HCT116 (cell line): ENCODE measurements around the gene NCMAP.

Source experiments
- CEBPB ChIP-seq: IDR thresholded peaks from 2 replicates; pipeline ENCODE4 v1.6.1; 2012; ENCODE audit warnings: low read depth
- ELF1 ChIP-seq: IDR thresholded peaks from 2 replicates; pipeline ENCODE4 v1.6.1; 2012; ENCODE audit warnings: low read depth, borderline replicate concordance
- EZH2 ChIP-seq: fragments of 200-600 bp; sonication (generic); IDR thresholded peaks from 2 replicates; pipeline ENCODE4 v1.6.1; 2017; ENCODE audit warnings: antibody characterized with exemption, mixed run types
- POLR2A ChIP-seq: IDR thresholded peaks from 2 replicates; pipeline ENCODE4 v1.7.0; 2011; ENCODE audit warnings: borderline replicate concordance; ENCODE audit not compliant: insufficient read depth, insufficient read length; ENCODE audit errors: extremely low read depth
- POLR2AphosphoS5 ChIP-seq: IDR thresholded peaks from 2 replicates; pipeline ENCODE4 v1.6.1; 2011; ENCODE audit warnings: mild to moderate bottlenecking, low read depth, low read length, moderate library complexity
- YY1 ChIP-seq: IDR thresholded peaks from 2 replicates; pipeline ENCODE4 v1.6.1; 2011; ENCODE audit warnings: low read length, low read depth, moderate library complexity, mild to moderate bottlenecking; ENCODE audit not compliant: insufficient replicate concordance; ENCODE audit errors: extremely low read depth
- TF ChIP-seq, protein P1 (sequence below): IDR thresholded peaks from 2 replicates; pipeline ENCODE4 v1.6.1; 2012
- TF ChIP-seq, protein P2 (sequence below), 3 experiments: fragments of 200-600 bp in 1 of 3; sonication (generic) in 1 of 3; IDR thresholded peaks in 2 of 3; conservative IDR thresholded peaks in 1 of 3; 2 replicates each; pipeline ENCODE4 v1.5.1; 2012 to 2017; ENCODE audit warnings: low read depth in 2 of 3, low read length in 2 of 3, antibody characterized with exemption in 1 of 3, borderline replicate concordance in 1 of 3, control low read depth in 1 of 3, mild to moderate bottlenecking in 1 of 3, mixed read lengths in 1 of 3, mixed run types in 1 of 3, moderate library complexity in 1 of 3; ENCODE audit not compliant: insufficient read depth in 1 of 3

DNA sequence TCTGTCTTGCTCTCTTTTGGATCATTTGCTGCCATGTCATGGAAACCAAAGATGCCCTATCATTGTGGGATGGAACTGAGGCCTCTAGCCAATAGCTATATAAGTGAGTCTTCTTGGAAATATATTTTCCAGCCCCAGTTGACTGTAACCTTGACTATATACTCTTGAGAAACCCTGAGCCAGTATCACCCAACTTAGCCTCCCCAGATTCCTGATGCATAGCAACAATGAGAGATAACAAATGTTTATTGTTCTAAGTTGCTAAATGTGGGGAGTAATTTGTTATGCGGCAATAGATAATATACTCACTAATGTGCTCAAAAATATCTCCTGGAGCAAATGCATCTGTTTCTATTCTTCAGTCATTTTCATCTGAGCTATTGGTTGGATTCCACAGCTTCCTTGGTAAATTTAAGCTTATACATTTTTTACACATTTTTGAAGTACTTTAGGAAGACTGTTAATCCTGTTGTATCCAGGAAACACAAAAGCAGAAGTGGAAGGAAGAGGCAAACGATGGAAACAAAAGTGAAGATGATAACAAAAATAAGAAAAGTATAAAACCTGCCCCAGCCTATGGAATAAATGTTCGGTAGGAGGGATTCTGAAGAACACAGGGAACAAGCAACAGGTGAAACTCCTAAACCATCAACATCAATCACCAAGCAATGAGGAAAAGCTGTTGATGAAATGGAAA, 80.9 kb downstream of the NCMAP start:
- TF ChIP-seq YY1 (no peak), CEBPB (no peak), ELF1 (no peak), POLR2A (no peak), POLR2AphosphoS5 (no peak), EZH2 (no peak)
- TF ChIP-seq, protein P1, sequence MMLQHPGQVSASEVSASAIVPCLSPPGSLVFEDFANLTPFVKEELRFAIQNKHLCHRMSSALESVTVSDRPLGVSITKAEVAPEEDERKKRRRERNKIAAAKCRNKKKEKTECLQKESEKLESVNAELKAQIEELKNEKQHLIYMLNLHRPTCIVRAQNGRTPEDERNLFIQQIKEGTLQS = no peak
- TF ChIP-seq, protein P2, sequence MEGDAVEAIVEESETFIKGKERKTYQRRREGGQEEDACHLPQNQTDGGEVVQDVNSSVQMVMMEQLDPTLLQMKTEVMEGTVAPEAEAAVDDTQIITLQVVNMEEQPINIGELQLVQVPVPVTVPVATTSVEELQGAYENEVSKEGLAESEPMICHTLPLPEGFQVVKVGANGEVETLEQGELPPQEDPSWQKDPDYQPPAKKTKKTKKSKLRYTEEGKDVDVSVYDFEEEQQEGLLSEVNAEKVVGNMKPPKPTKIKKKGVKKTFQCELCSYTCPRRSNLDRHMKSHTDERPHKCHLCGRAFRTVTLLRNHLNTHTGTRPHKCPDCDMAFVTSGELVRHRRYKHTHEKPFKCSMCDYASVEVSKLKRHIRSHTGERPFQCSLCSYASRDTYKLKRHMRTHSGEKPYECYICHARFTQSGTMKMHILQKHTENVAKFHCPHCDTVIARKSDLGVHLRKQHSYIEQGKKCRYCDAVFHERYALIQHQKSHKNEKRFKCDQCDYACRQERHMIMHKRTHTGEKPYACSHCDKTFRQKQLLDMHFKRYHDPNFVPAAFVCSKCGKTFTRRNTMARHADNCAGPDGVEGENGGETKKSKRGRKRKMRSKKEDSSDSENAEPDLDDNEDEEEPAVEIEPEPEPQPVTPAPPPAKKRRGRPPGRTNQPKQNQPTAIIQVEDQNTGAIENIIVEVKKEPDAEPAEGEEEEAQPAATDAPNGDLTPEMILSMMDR (IDR thresholded peaks at IDR 0.05 in 2 of 3, conservative IDR thresholded peaks at IDR 0.05 in 1 of 3; ENCODE audit: borderline replicate concordance in 1 of 3, insufficient read depth in 1 of 3, low read depth in 2 of 3, low read length in 2 of 3) = no peak
